HepG2 (cell line): ENCODE data around the gene TMEM98. TPM values are rescaled to one million over a fixed set of nuclear protein-coding genes. Genes with fewer than 3 reads are reported as not detected.

ENCODE experiments used
- ATAC-seq: fragments of 200-7000 bp; cut with Tn5 transposase; 3 replicates; pipeline ENCODE4 v1.9.1; 2020; ENCODE audit warnings: mild to moderate bottlenecking, moderate library complexity
- BruUV-seq: library from RNA; stranded (reverse); fragments of 400-500 nt; replicated peaks from 2 replicates; lab custom pipeline; 2021; lab: Mats Ljungman, UMichigan
- CTCF ChIA-PET: fragments of 300-600 bp; formaldehyde crosslinking; extraction: SDS; loops from one replicate; lab custom pipeline; 2021; ENCODE audit warnings: low total read pairs, inconsistent platforms, low intra/inter-chr PET ratio; lab: Yijun Ruan, JAX
- POLR2A ChIA-PET: fragments of 350-600 bp; sonication (Branson Sonifier 250); formaldehyde crosslinking; loops from one replicate; lab custom pipeline; 2020; ENCODE audit warnings: antibody characterized with exemption, inconsistent platforms; lab: Yijun Ruan, JAX
- DNase-seq: peaks from one replicate; pipeline ENCODE4 v3.0.0-alpha.2; 2015; ENCODE audit warnings: low spot score
- FAIRE-seq: peaks from 3 replicates; lab custom pipeline; 2011; peaks lifted over from hg19 to GRCh38; lab: Jason Lieb, UNC
- H2AFZ ChIP-seq: one replicate; pipeline ENCODE4 v1.6.1; 2011; ENCODE audit warnings: low read length, inconsistent platforms
- H3K27ac ChIP-seq: fragments of 300-600 bp; 3 replicates; pipeline ENCODE4 v1.8.0; 2011; ENCODE audit warnings: mixed run types, mild to moderate bottlenecking, mixed read lengths, low read length, inconsistent platforms; ENCODE audit not compliant: insufficient read depth; ENCODE audit errors: extremely low read length
- H3K27me3 ChIP-seq, 2 experiments: fragments of 200-600 bp in 1 of 2; 2 replicates in 1 of 2; 3 replicates in 1 of 2; pipeline versions ENCODE4 v1.6.0 to v1.8.0; 2011; ENCODE audit warnings: low read length in 2 of 2, mild to moderate bottlenecking in 2 of 2, moderate library complexity in 2 of 2, inconsistent platforms in 1 of 2; ENCODE audit not compliant: insufficient read depth in 2 of 2, control insufficient read depth in 1 of 2
- H3K36me3 ChIP-seq, 2 experiments: fragments of 200-600 bp in 1 of 2; replicated peaks in 1 of 2; 2 replicates in 1 of 2; 3 replicates in 1 of 2; pipeline versions ENCODE4 v1.5.1 to v1.8.0; 2011; ENCODE audit warnings: low read length in 2 of 2, inconsistent platforms in 1 of 2; ENCODE audit not compliant: insufficient read depth in 2 of 2, control insufficient read depth in 1 of 2
- H3K4me1 ChIP-seq: 2 replicates; pipeline ENCODE4 v1.5.1; 2012; ENCODE audit warnings: low read length, inconsistent platforms; ENCODE audit not compliant: insufficient read depth
- H3K4me2 ChIP-seq: 2 replicates; pipeline ENCODE4 v1.6.0; 2011; ENCODE audit warnings: low read depth, low read length, inconsistent platforms
- H3K4me3 ChIP-seq, 3 experiments: fragments of 200-600 bp in 1 of 3; sonication (generic), shearing (Covaris generic) in 1 of 3; replicated peaks in 1 of 3; 2 replicates each; pipeline ENCODE4 v1.5.1; 2011 to 2016; ENCODE audit warnings: low read length in 3 of 3, inconsistent platforms in 2 of 3, low read depth in 2 of 3, mild to moderate bottlenecking in 2 of 3, control low read depth in 1 of 3, mixed read lengths in 1 of 3; ENCODE audit not compliant: insufficient read depth in 1 of 3
- H3K79me2 ChIP-seq: one replicate; pipeline ENCODE4 v1.6.1; 2011; ENCODE audit warnings: low read length, inconsistent platforms; ENCODE audit not compliant: insufficient read depth
- H3K9ac ChIP-seq: 2 replicates; pipeline ENCODE4 v1.6.0; 2011; ENCODE audit warnings: mild to moderate bottlenecking, low read depth, low read length, inconsistent platforms; ENCODE audit not compliant: insufficient read depth
- H3K9me3 ChIP-seq: 2 replicates; pipeline ENCODE4 v1.5.1; 2012; ENCODE audit warnings: mild to moderate bottlenecking, low read length
- H4K20me1 ChIP-seq: 2 replicates; pipeline ENCODE4 v1.6.0; 2011; ENCODE audit warnings: inconsistent platforms, mild to moderate bottlenecking, low read length, moderate library complexity; ENCODE audit not compliant: insufficient read depth
- ATF1 ChIP-seq: IDR thresholded peaks from 2 replicates; pipeline ENCODE4 v1.6.1; 2016; ENCODE audit warnings: mild to moderate bottlenecking, control low read depth
- CHD4 ChIP-seq: fragments of 200-600 bp; sonication (generic); IDR thresholded peaks from 2 replicates; pipeline ENCODE4 v1.7.0; 2017; ENCODE audit warnings: mild to moderate bottlenecking, low read length, borderline replicate concordance
- FOXO4 ChIP-seq: sonication (generic); formaldehyde crosslinking; conservative IDR thresholded peaks from 2 replicates; pipeline ENCODE4 v1.8.1; 2023; ENCODE audit warnings: missing genetic modification reagents
- RARA ChIP-seq: IDR thresholded peaks from 2 replicates; pipeline ENCODE4 v1.6.1; 2016; ENCODE audit warnings: missing genetic modification reagents, missing compliant biosample characterization
- SSRP1 ChIP-seq: IDR thresholded peaks from 2 replicates; pipeline ENCODE4 v1.6.1; 2016; ENCODE audit warnings: control low read depth
- THAP9 ChIP-seq: sonication (generic); formaldehyde crosslinking; IDR thresholded peaks from 2 replicates; pipeline ENCODE4; 2020; ENCODE audit warnings: missing genetic modification reagents, mild to moderate bottlenecking, borderline replicate concordance
- TIGD3 ChIP-seq: sonication (generic); formaldehyde crosslinking; IDR thresholded peaks from 2 replicates; pipeline ENCODE4 v1.5.1; 2020; ENCODE audit warnings: mild to moderate bottlenecking, missing genetic modification reagents, borderline replicate concordance
- ZKSCAN1 ChIP-seq: fragments of 150-350 bp; IDR thresholded peaks from 2 replicates; pipeline ENCODE4 v1.6.1; 2014; ENCODE audit warnings: low read length
- ZNF124 ChIP-seq: sonication (generic); formaldehyde crosslinking; IDR thresholded peaks from 2 replicates; pipeline ENCODE4 v1.4.0; 2020; ENCODE audit warnings: missing genetic modification reagents
- ZNF512B ChIP-seq: sonication (generic); formaldehyde crosslinking; IDR thresholded peaks from 2 replicates; pipeline ENCODE4 v1.5.1; 2020; ENCODE audit warnings: missing genetic modification reagents, mild to moderate bottlenecking, borderline replicate concordance
- ZNF605 ChIP-seq: sonication (generic); formaldehyde crosslinking; IDR thresholded peaks from 2 replicates; pipeline ENCODE4 v1.8.0; 2022; ENCODE audit warnings: mild to moderate bottlenecking, missing genetic modification reagents
- ZNF615 ChIP-seq: sonication (generic); formaldehyde crosslinking; IDR thresholded peaks from 2 replicates; pipeline ENCODE4 v1.5.0; 2020; ENCODE audit warnings: mild to moderate bottlenecking, missing genetic modification reagents, borderline replicate concordance
- WGBS: methylation state at CpG from one replicate; pipeline ENCODE4 v1.1.6; 2017; ENCODE audit warnings: low lambda C conversion rate; 5-methylcytosine and 5-hydroxymethylcytosine counted together
- in situ Hi-C: cut with HindIII; loops from 2 replicates; pipeline ENCODE4 v1.10.0; 2017; ENCODE audit warnings: low pct_unique_long_range_greater_than_20kb; ENCODE audit not compliant: extremely low pct_ligation_motif_present
- intact Hi-C: fragments of 100-400 bp; cut with micrococcal nuclease; formaldehyde crosslinking; loops from one replicate; pipeline ENCODE4 v1.10.0; 2022; ENCODE audit not compliant: unreplicated experiment
- polyA plus RNA-seq, 8 experiments: library from polyadenylated mRNA; depleted of rRNA in 3 of 8; stranded (reverse) in 7 of 8; unstranded in 1 of 8; fragments of >200 nt; fragmentation: Illumina TruSeq in 4 of 8; extraction: Trizol in 4 of 8; gene quantifications; 2 replicates each; pipeline versions ENCODE4 v1.2.1 to v1.2.3, GENCODE V29; 2011 to 2016; ENCODE audit warnings: low read depth in 4 of 8, missing spikeins in 1 of 8, mixed read lengths in 1 of 8; ENCODE audit not compliant: insufficient read depth in 1 of 8
- total RNA-seq, 5 experiments: library from RNA; depleted of rRNA; stranded (reverse); fragments of >200 nt; fragmentation: Illumina TruSeq; extraction: Trizol; gene quantifications; 2 replicates each; pipeline ENCODE4 v1.2.3, GENCODE V29; 2016; ENCODE audit warnings: low read depth in 1 of 5

TMEM98 gene
- total and polyA plus RNA-seq, 2 of the 13 experiments (the other 11 are each of a cell fraction or from before 2014, with no cell fraction given): 103 to 175 TPM

- no peak for TF ChIP-seq CHD4
- no peak for TF ChIP-seq ZNF512B (CRISPR knock-in tag)
- TF ChIP-seq ATF1 (CRISPR knock-in tag): no peak
- no peak for TF ChIP-seq ZKSCAN1
- TF ChIP-seq ZNF615 (CRISPR knock-in tag): no peak
- TF ChIP-seq ZNF124: no peak
- no peak for TF ChIP-seq SSRP1 (CRISPR knock-in tag)
- TF ChIP-seq TIGD3: no peak
- no peak for TF ChIP-seq ZNF605 (CRISPR knock-in tag)
- TF ChIP-seq RARA (CRISPR knock-in tag): no peak
- no peak for TF ChIP-seq FOXO4
- TF ChIP-seq THAP9: no peak
- Histone ChIP-seq H3K9me3 (no peaks in the 10 kb centered on the region), H3K27ac (no peak overlapping the region), H3K79me2 (no peaks in the 10 kb centered on the region), H3K4me2 (peak overlapping the region; percentile 25; the same call in 1 of the 2 replicates), H3K4me1 (peaks cover 56% of the 10 kb centered on the region), H4K20me1 (no peaks in the 10 kb centered on the region), H3K4me3 (no peak overlapping the region), H2AFZ (no peak overlapping the region), H3K27me3 (no peaks in the 10 kb centered on the region), H3K36me3 (no peaks in the 10 kb centered on the region), H3K9ac (no peak overlapping the region)
- FAIRE-seq (no peak), ATAC-seq (no peak), DNase-seq (no peak)
- intact Hi-C loops: loop anchor here (1.0 to 2.0 kb wide), 2 partner anchors 34 to 127 kb away; partner anchors contain the start of gene MYO1D
- in situ Hi-C loops: loop anchor here (5.0 kb wide), 1 partner anchor 128 kb away; no protein-coding TSS in a partner anchor
- WGBS: 9% methylated on average over 3 of the region's 3 CpGs
- ChIA-PET CTCF (interaction anchor here (1.7 to 2.9 kb wide), 2 partner anchors 33 to 127 kb away, joined by 7 to 24 read pairs; partner anchors contain the start of gene MYO1D), POLR2A (no interaction called here)
- BruUV-seq: no TSS peak
Observed at GRCh38 chr17:32910769-32911168, 17.2 kb upstream of the TMEM98 start.
